ENCODE data around the gene CYP46A1. TPM values are rescaled to one million over a fixed set of nuclear protein-coding genes. Genes with fewer than 3 reads are reported as not detected.

CYP46A1 gene
- total RNA-seq, 1 donor from 2014 or later: 4.5 TPM

- FAIRE-seq (no peak), DNase-seq (ENCODE audit: low spot score in 2 of 2) (no peak)
These were observed 88.5 kb downstream of the CYP46A1 start for GRCh38 chr14:99772371-99773283.

DNA sequence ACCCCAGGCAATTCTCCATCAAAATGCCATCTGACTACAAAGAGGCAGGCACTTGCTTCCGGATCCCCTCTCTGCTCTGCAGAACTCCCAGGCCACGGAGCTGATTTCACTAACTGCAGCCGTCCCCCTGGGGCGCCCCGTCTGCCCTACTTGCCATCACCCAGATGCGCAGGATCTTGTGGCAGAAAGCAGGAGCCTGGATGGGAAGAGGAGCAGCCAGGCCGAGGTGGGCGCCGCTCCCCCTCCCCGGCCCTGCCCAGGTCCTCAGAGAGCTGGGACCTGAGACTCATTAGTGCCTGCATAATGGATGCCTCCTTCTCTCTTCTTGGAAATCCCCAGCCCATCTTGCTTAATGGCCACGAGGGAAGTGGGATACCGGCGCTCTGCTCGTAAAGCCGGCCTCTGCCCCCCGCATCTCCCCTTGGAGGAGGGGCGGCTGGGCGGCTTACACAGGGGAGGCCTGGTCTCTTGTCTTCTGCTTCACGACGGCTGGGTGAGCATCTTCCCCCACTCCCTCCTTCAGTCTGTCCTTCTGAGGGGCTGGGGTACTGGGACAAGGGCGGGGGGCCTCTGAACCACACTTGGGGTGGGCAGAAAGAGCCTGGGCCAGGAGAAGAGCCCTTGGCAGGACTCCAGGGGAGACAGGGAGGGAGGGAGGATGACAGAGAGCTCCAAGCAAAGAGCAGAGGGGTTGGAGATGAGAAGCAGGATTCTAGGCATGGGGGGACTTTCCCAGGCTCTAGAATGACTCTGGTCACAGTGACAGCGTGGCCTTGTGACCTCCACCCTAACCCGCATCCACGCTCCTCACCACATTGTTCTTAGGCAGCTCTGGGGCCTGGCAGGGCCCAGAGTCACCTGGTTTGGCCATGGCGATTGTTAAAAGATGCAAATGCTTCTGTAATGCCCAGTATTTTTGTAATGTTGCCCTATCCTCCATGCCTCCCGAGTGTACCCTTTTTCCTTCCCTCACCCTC, 89.7 kb downstream of the CYP46A1 start:
- DNase-seq (ENCODE audit: low spot score in 2 of 2): no peak
- FAIRE-seq: no peak

- FAIRE-seq (no peak), DNase-seq (ENCODE audit: low spot score in 2 of 2) (no peak)
These were observed 90.6 kb downstream of the CYP46A1 start for GRCh38 chr14:99774556-99775307.

GRCh38 chr14:99775351-99775750, 91.3 kb downstream of the CYP46A1 start:
- no peak for FAIRE-seq
- DNase-seq (ENCODE audit: low spot score in 2 of 2): no peak

Other genes starting within 250 kb of the CYP46A1 start
- gene SETD3, start 203.4 kb upstream of the CYP46A1 start, total RNA-seq: 119 TPM
- 19.2 TPM for gene CCNK, start 202.9 kb upstream of the CYP46A1 start, total RNA-seq
- gene CCDC85C, start 80.1 kb upstream of the CYP46A1 start, total RNA-seq: 9.8 TPM
- gene HHIPL1, start 39.2 kb upstream of the CYP46A1 start, total RNA-seq: 5.3 TPM
- gene EML1, start 109.1 kb downstream of the CYP46A1 start, total RNA-seq: 116 TPM